SHP77 (cell line): ENCODE data around the gene PHLPP1.
A peak's percentile ranks its signal among the peaks of the same experiment; 100 is the strongest.
"Not testable (repeated sequence)": the region's sequence is repeated elsewhere in the genome, so short reads cannot be mapped to it uniquely, and the experiment has no call there.

ENCODE experiments used
- DNase-seq, 2 experiments: peaks; one replicate each; lab custom pipeline; 2025; lab: John Stamatoyannopoulos, UW

Gene PHLPP1

GRCh38 chr18:62715436-62715758 lies at the start of gene PHLPP1:
PHLPP1 (plus strand) TSS chr18:62715541; CDS start chr18:62715684, 143 bp downstream.
- DNase-seq: no peak

GRCh38 chr18:62669225-62669624 lies 46.1 kb upstream of the PHLPP1 start:
- DNase-seq: no peak

GRCh38 chr18:62670573-62670972 lies 44.8 kb upstream of the PHLPP1 start:
- DNase-seq: no peak

GRCh38 chr18:62672600-62672999 lies 42.7 kb upstream of the PHLPP1 start:
- DNase-seq: no peak

- no peak for DNase-seq
Observed at GRCh38 chr18:62678847-62679485, 36.4 kb upstream of the PHLPP1 start.

GRCh38 chr18:62682371-62682770 lies 33.0 kb upstream of the PHLPP1 start:
- no peak for DNase-seq

GRCh38 chr18:62683935-62684334 lies 31.4 kb upstream of the PHLPP1 start:
- DNase-seq: no peak

- no peak for DNase-seq
Observed at GRCh38 chr18:62688743-62689317, 26.5 kb upstream of the PHLPP1 start.

- no peak for DNase-seq
Observed at GRCh38 chr18:62690236-62690815, 25.0 kb upstream of the PHLPP1 start.

GRCh38 chr18:62693659-62694058 lies 21.7 kb upstream of the PHLPP1 start:
- no peak for DNase-seq

GRCh38 chr18:62697636-62698035 lies 17.7 kb upstream of the PHLPP1 start:
- no peak for DNase-seq

GRCh38 chr18:62702259-62702658 lies 13.1 kb upstream of the PHLPP1 start:
- no peak for DNase-seq

GRCh38 chr18:62706879-62707278 lies 8.5 kb upstream of the PHLPP1 start:
- DNase-seq: not testable (repeated sequence)

- not testable (repeated sequence) for DNase-seq
Observed at GRCh38 chr18:62709908-62710307, 5.4 kb upstream of the PHLPP1 start.

GRCh38 chr18:62710417-62710816 lies 4.9 kb upstream of the PHLPP1 start:
- DNase-seq: no peak

GRCh38 chr18:62711781-62712180 lies 3.6 kb upstream of the PHLPP1 start:
- DNase-seq: no peak

GRCh38 chr18:62713651-62714247 lies 1.6 kb upstream of the PHLPP1 start:
- no peak for DNase-seq

- peak; percentile 97 to 99 for DNase-seq
Observed at GRCh38 chr18:62714671-62715435, 488 bp upstream of the PHLPP1 start.

- DNase-seq: peak; percentile 33 to 43
Observed at GRCh38 chr18:62715759-62716615, 646 bp downstream of the PHLPP1 start.

GRCh38 chr18:62716619-62717168 lies 1.4 kb downstream of the PHLPP1 start:
- DNase-seq: peak in 1 of 2 experiments; percentile 22
